ENCODE results near the gene RACGAP1. TPM values are rescaled to one million over a fixed set of nuclear protein-coding genes. Genes with fewer than 3 reads are reported as not detected.

Gene RACGAP1
- polyA plus RNA-seq, 1 donor from 2014 or later: 18.3 TPM

DNA sequence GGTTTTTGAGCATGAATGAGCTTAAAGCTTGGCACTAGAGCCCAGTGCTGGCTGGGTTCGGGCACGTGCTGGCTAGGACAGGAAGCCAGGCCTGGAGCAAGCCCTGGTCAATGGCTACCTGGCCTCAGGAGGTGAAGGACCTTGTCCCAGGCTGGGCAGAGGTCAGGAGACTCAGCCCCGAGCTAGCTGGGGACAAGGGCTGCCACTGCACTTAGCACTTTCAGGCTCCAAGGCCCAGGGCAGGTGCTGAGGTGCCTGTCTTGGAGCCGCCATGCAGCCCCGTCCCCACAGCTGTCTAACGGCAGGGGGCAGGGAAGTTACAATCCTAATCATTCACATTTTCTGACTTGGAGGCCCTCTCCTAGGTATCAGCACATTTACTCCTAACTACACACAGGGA, 56.8 kb downstream of the RACGAP1 start (continued):
- TF ChIP-seq EZH2 (IDR thresholded peaks at IDR 0.05; ENCODE audit: borderline replicate concordance, insufficient read depth, low read length, poor library complexity, severe bottlenecking) (no peak), RAD21 (conservative IDR thresholded peaks at IDR 0.05) (no peak)

DNA sequence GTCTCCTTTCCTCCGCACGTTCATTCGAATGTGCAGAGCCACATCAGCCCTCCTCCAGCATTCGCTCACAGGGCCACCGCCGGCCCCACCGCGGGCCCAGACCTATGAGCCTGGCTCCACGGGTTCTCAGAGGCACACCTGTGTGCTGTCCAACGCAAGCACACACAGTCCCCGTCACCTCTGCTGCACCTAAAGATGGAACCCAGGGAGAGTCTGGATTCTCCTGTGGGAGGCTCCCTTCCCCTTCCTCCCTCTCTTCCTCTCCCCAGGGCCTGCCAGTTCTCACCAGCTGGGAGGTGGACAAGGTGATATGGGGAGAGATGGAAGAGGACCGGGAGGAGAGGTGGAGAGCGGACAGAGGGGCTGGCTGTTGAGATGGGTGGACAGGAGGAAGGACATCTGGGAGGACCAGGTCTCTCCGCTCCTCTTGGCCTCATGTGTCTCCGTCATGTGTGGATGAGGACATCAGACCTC, 57.5 kb downstream of the RACGAP1 start:
- Histone ChIP-seq H3F3A (ENCODE audit: insufficient read depth, low read length, poor library complexity, severe bottlenecking) (no peaks in the 10 kb centered on the region), H3K79me2 (replicated peaks; ENCODE audit: insufficient read depth, low read length) (no peaks in the 10 kb centered on the region), H2AFZ (ENCODE audit: low read depth, low read length) (no peak overlapping the region), H3K4me3 (ENCODE audit: low read length) (peak overlapping the region; percentile 53), H4K20me1 (ENCODE audit: insufficient read depth) (no peaks in the 10 kb centered on the region), H3K36me3 (ENCODE audit: insufficient read depth, low read length) (no peaks in the 10 kb centered on the region), H3K4me2 (ENCODE audit: low read length) (no peak overlapping the region), H3K9ac (ENCODE audit: low read length) (no peak overlapping the region), H3K9me3 (ENCODE audit: low read length) (no peaks in the 10 kb centered on the region), H3K27me3 (ENCODE audit: insufficient read depth, low read depth, low read length) (peaks cover under 1% of the 10 kb centered on the region), H3K27ac (ENCODE audit: low read length) (no peak overlapping the region), H3K9me2 (ENCODE audit: insufficient read depth, low read length) (no peaks in the 10 kb centered on the region)
- TF ChIP-seq POLR2AphosphoS5 (IDR thresholded peaks at IDR 0.05) (no peak), RAD21 (conservative IDR thresholded peaks at IDR 0.05) (no peak), EZH2 (IDR thresholded peaks at IDR 0.05; ENCODE audit: borderline replicate concordance, insufficient read depth, low read length, poor library complexity, severe bottlenecking) (no peak)
- TF ChIP-seq, protein P1, sequence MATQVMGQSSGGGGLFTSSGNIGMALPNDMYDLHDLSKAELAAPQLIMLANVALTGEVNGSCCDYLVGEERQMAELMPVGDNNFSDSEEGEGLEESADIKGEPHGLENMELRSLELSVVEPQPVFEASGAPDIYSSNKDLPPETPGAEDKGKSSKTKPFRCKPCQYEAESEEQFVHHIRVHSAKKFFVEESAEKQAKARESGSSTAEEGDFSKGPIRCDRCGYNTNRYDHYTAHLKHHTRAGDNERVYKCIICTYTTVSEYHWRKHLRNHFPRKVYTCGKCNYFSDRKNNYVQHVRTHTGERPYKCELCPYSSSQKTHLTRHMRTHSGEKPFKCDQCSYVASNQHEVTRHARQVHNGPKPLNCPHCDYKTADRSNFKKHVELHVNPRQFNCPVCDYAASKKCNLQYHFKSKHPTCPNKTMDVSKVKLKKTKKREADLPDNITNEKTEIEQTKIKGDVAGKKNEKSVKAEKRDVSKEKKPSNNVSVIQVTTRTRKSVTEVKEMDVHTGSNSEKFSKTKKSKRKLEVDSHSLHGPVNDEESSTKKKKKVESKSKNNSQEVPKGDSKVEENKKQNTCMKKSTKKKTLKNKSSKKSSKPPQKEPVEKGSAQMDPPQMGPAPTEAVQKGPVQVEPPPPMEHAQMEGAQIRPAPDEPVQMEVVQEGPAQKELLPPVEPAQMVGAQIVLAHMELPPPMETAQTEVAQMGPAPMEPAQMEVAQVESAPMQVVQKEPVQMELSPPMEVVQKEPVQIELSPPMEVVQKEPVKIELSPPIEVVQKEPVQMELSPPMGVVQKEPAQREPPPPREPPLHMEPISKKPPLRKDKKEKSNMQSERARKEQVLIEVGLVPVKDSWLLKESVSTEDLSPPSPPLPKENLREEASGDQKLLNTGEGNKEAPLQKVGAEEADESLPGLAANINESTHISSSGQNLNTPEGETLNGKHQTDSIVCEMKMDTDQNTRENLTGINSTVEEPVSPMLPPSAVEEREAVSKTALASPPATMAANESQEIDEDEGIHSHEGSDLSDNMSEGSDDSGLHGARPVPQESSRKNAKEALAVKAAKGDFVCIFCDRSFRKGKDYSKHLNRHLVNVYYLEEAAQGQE (IDR thresholded peaks at IDR 0.05; ENCODE audit: borderline replicate concordance): no peak
- TF ChIP-seq, protein P2, sequence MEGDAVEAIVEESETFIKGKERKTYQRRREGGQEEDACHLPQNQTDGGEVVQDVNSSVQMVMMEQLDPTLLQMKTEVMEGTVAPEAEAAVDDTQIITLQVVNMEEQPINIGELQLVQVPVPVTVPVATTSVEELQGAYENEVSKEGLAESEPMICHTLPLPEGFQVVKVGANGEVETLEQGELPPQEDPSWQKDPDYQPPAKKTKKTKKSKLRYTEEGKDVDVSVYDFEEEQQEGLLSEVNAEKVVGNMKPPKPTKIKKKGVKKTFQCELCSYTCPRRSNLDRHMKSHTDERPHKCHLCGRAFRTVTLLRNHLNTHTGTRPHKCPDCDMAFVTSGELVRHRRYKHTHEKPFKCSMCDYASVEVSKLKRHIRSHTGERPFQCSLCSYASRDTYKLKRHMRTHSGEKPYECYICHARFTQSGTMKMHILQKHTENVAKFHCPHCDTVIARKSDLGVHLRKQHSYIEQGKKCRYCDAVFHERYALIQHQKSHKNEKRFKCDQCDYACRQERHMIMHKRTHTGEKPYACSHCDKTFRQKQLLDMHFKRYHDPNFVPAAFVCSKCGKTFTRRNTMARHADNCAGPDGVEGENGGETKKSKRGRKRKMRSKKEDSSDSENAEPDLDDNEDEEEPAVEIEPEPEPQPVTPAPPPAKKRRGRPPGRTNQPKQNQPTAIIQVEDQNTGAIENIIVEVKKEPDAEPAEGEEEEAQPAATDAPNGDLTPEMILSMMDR (IDR thresholded peaks at IDR 0.05; ENCODE audit: poor library complexity, severe bottlenecking): no peak

DNA sequence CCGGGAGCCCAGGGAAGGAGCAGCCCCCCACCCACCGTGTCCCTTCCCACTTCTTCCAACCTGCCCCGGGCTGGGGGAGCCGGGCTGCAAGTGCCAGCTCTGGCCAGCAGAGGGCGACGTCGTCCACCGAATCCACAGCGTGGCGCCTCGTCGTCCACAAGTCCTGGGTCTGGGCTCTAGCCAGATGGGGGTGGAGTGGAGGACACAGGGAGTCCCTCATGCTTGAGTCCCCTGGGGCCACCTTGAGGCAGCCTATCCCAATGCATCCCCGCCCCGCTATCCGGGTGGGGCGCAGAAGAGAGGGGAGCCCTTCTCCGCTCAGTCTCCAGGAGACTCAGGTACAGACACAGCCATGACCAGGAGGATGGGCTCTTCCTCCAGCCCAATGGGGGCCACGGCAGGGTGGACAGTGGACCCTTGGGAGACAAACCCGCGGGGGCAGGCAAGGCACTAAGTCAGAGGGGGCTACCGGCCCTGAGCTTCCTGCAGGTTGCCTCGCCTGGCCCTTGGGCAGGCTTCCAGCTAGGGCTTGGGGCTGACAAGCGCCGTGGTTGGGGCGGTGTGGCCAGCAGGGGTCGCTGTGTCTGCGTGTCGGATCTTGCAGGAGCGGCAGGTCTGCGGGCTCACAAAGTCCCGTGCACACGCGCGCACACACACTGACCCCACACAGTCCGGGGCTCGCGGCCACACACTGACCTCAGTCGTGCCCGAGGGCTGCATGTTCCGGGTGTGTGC, 58.1 kb downstream of the RACGAP1 start:
- Histone ChIP-seq H3K4me2 (ENCODE audit: low read length) (no peak overlapping the region), H3K9ac (ENCODE audit: low read length) (no peak overlapping the region), H3K9me2 (ENCODE audit: insufficient read depth, low read length) (no peaks in the 10 kb centered on the region), H3K79me2 (replicated peaks; ENCODE audit: insufficient read depth, low read length) (no peaks in the 10 kb centered on the region), H3K27me3 (ENCODE audit: insufficient read depth, low read depth, low read length) (peaks cover 7% of the 10 kb centered on the region), H4K20me1 (ENCODE audit: insufficient read depth) (no peaks in the 10 kb centered on the region), H3K9me3 (ENCODE audit: low read length) (no peaks in the 10 kb centered on the region), H3K36me3 (ENCODE audit: insufficient read depth, low read length) (no peaks in the 10 kb centered on the region), H3K4me3 (ENCODE audit: low read length) (peak overlapping the region; percentile 53), H2AFZ (ENCODE audit: low read depth, low read length) (no peak overlapping the region), H3F3A (ENCODE audit: insufficient read depth, low read length, poor library complexity, severe bottlenecking) (no peaks in the 10 kb centered on the region), H3K27ac (ENCODE audit: low read length) (no peak overlapping the region)
- TF ChIP-seq EP300 (conservative IDR thresholded peaks at IDR 0.05; ENCODE audit: poor library complexity, severe bottlenecking) (peak; percentile 18), EZH2 (IDR thresholded peaks at IDR 0.05; ENCODE audit: borderline replicate concordance, insufficient read depth, low read length, poor library complexity, severe bottlenecking) (no peak), TAF1 (IDR thresholded peaks at IDR 0.05; ENCODE audit: low read depth) (no peak), RAD21 (conservative IDR thresholded peaks at IDR 0.05) (peak; percentile 93), MXI1 (conservative IDR thresholded peaks at IDR 0.05; ENCODE audit: poor library complexity, severe bottlenecking) (peak; percentile 43), POLR2AphosphoS5 (IDR thresholded peaks at IDR 0.05) (no peak), SMC3 (conservative IDR thresholded peaks at IDR 0.05; ENCODE audit: poor library complexity) (peak; percentile 93)
- TF ChIP-seq, protein P1 (IDR thresholded peaks at IDR 0.05; ENCODE audit: borderline replicate concordance): no peak
- TF ChIP-seq, protein P2 (IDR thresholded peaks at IDR 0.05; ENCODE audit: poor library complexity, severe bottlenecking): peak; percentile 90

All from neural cell (in vitro differentiated cells).